Stimulated activated naive B cell treated with anti-CD40 and anti-IgM and Interleukin-4, amounts not matched to agents 10 μg/mL and 1 μg/mL and 100 μg/mL, for 72 hours (primary cell): ENCODE measurements around the gene CATSPERB.
"Not testable (repeated sequence)": the region's sequence is repeated elsewhere in the genome, so short reads cannot be mapped to it uniquely, and the experiment has no call there.

Experiments used
- ATAC-seq, 2 donors: fragments of 150-1000 bp; cut with Tn5 transposase; replicated peaks; 2 replicates each; pipeline ENCODE4 v1.10.0; 2021; ENCODE audit warnings: moderate library complexity in 1 of 2
- DNase-seq: peaks from one replicate; pipeline ENCODE4 v3.0.0; 2021
- H3K27ac Mint-ChIP-seq: one replicate; pipeline ENCODE4 v1.8.0; 2022; ENCODE audit warnings: mild to moderate bottlenecking, mixed read lengths
- H3K27me3 Mint-ChIP-seq, 2 donors: one replicate each; pipeline ENCODE4 v1.8.0; 2022; ENCODE audit warnings: mixed read lengths in 2 of 2
- H3K36me3 Mint-ChIP-seq, 2 donors: one replicate each; pipeline ENCODE4 v1.8.0; 2022; ENCODE audit warnings: mixed read lengths in 2 of 2, mild to moderate bottlenecking in 1 of 2
- H3K4me1 Mint-ChIP-seq, 2 donors: one replicate each; pipeline ENCODE4 v1.8.0; 2022; ENCODE audit warnings: mixed read lengths in 2 of 2, mild to moderate bottlenecking in 1 of 2
- H3K4me3 Mint-ChIP-seq, 2 donors: one replicate each; pipeline ENCODE4 v1.8.0; 2022; ENCODE audit warnings: mild to moderate bottlenecking in 2 of 2, mixed read lengths in 2 of 2, moderate library complexity in 1 of 2
- H3K9me3 Mint-ChIP-seq, 2 donors: one replicate each; pipeline ENCODE4 v1.8.0; 2022; ENCODE audit warnings: mixed read lengths in 2 of 2, mild to moderate bottlenecking in 1 of 2

The CATSPERB gene

GRCh38 chr14:91573894-91574837 is 157.7 kb downstream of the CATSPERB start:
- peaks cover 31 to 47% of the 10 kb centered on the region in 2 donors for H3K27me3 Mint-ChIP-seq
- H3K36me3 Mint-ChIP-seq = peaks cover 0 to 3% of the 10 kb centered on the region in 2 donors
- peak; percentile 82 for DNase-seq
- peak overlapping the region; percentile 79 for H3K27ac Mint-ChIP-seq
- peak; percentile 92 to 93 for ATAC-seq
- peak overlapping the region; percentile 83 to 84 for H3K4me3 Mint-ChIP-seq
- peaks cover 14 to 24% of the 10 kb centered on the region in 2 donors for H3K4me1 Mint-ChIP-seq
- peaks cover 0 to 3% of the 10 kb centered on the region in 2 donors for H3K9me3 Mint-ChIP-seq

GRCh38 chr14:91573528-91573893 is 158.4 kb downstream of the CATSPERB start:
- Mint-ChIP-seq H3K4me1 (peaks cover 14 to 25% of the 10 kb centered on the region in 2 donors), H3K36me3 (peaks cover 0 to 3% of the 10 kb centered on the region in 2 donors), H3K27ac (no peak overlapping the region), H3K9me3 (peaks cover 0 to 3% of the 10 kb centered on the region in 2 donors), H3K4me3 (peak overlapping the region; percentile 83 to 84), H3K27me3 (peaks cover 37 to 46% of the 10 kb centered on the region in 2 donors)
- ATAC-seq (no peak), DNase-seq (no peak)

DNA sequence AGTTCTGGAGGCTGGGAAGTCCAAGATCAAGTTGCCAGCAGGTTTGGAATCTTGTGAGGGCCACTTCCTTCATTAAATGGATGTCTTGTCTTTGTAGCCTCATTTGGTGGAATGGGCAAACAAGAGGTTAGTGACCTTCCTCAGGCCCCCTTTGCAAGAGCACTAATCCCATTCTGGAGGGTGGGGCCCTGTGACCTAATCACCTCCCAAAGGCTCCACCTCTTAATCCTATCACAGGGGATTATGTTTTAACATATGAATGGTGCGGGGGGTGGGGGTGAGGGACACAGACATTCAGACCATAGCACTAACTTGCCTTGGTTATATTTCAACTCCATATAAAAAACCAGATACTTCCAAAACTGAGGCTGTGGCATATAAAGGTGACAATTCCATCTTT is 161.9 kb downstream of the CATSPERB start:
- Mint-ChIP-seq H3K27ac (no peak overlapping the region), H3K4me1 (peaks cover 13 to 25% of the 10 kb centered on the region in 2 donors), H3K4me3 (no peak overlapping the region), H3K27me3 (peaks cover 38 to 48% of the 10 kb centered on the region in 2 donors), H3K9me3 (peaks cover 0 to 3% of the 10 kb centered on the region in 2 donors), H3K36me3 (no peaks in the 10 kb centered on the region)
- DNase-seq (no peak), ATAC-seq (no peak)

- Mint-ChIP-seq H3K36me3 (no peaks in the 10 kb centered on the region), H3K4me3 (no peak overlapping the region), H3K27ac (no peak overlapping the region), H3K4me1 (peaks cover 9 to 19% of the 10 kb centered on the region in 2 donors), H3K9me3 (peaks cover 0 to 3% of the 10 kb centered on the region in 2 donors), H3K27me3 (peaks cover 32 to 41% of the 10 kb centered on the region in 2 donors)
- DNase-seq (no peak), ATAC-seq (no peak)
Observed at GRCh38 chr14:91569301-91569700, 162.6 kb downstream of the CATSPERB start.

GRCh38 chr14:91568626-91569025 is 163.3 kb downstream of the CATSPERB start:
- Mint-ChIP-seq H3K27ac (no peak overlapping the region), H3K4me3 (no peak overlapping the region), H3K27me3 (peaks cover 29 to 35% of the 10 kb centered on the region in 2 donors), H3K4me1 (peaks cover 6 to 13% of the 10 kb centered on the region in 2 donors), H3K9me3 (peaks cover 0 to 3% of the 10 kb centered on the region in 2 donors), H3K36me3 (no peaks in the 10 kb centered on the region)
- ATAC-seq (no peak), DNase-seq (no peak)

DNA sequence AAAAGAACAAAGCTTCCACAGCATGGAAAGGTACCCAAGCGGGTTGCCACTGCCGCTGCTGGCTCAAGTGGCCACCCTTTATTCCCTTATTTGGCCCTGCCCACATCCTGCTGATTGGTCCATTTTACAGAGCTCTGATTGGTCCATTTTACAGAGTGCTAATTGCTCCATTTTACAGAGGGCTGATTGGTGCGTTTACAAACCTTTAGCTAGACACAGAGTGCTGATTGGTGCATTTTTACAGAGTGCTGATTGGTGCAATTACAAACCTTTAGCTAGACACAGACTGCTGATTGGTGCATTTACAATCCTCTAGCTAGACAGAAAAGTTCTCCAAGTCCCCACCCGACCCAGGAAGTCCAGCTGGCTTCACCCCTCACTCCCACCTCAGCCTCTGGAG is 164.1 kb downstream of the CATSPERB start:
- not testable (repeated sequence) for H3K9me3 Mint-ChIP-seq, ATAC-seq, DNase-seq, H3K27ac Mint-ChIP-seq, H3K4me1 Mint-ChIP-seq, H3K4me3 Mint-ChIP-seq, H3K36me3 Mint-ChIP-seq
- peaks cover 23 to 27% of the 10 kb centered on the region in 2 donors for H3K27me3 Mint-ChIP-seq

DNA sequence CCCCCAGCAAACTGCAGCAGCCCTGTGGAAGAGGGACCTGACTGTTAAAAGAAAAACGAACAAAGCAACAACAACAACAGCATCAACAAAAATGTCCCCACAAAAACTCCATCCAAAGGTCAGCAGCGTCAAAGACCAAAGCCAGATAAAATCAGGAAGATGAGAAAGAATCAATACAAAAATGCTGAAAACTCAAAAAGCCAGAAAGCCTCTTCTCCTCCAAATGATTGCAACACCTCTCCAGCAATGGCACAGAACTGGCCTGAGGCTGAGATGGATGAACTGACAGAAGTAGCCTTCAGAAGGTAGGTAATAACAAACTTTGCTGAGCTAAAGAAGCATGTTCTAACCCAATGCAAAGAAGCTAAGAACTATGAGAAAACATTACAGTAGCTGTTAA is 176.4 kb downstream of the CATSPERB start:
- H3K4me3 Mint-ChIP-seq = no peak overlapping the region
- no peak overlapping the region for H3K27ac Mint-ChIP-seq
- no peaks in the 10 kb centered on the region for H3K4me1 Mint-ChIP-seq
- ATAC-seq (no peak), DNase-seq (no peak)
- peaks cover 0 to 3% of the 10 kb centered on the region in 2 donors for H3K36me3 Mint-ChIP-seq
- peaks cover 5% of the 10 kb centered on the region in 2 donors for H3K9me3 Mint-ChIP-seq
- H3K27me3 Mint-ChIP-seq = peaks cover 31 to 40% of the 10 kb centered on the region in 2 donors

DNA sequence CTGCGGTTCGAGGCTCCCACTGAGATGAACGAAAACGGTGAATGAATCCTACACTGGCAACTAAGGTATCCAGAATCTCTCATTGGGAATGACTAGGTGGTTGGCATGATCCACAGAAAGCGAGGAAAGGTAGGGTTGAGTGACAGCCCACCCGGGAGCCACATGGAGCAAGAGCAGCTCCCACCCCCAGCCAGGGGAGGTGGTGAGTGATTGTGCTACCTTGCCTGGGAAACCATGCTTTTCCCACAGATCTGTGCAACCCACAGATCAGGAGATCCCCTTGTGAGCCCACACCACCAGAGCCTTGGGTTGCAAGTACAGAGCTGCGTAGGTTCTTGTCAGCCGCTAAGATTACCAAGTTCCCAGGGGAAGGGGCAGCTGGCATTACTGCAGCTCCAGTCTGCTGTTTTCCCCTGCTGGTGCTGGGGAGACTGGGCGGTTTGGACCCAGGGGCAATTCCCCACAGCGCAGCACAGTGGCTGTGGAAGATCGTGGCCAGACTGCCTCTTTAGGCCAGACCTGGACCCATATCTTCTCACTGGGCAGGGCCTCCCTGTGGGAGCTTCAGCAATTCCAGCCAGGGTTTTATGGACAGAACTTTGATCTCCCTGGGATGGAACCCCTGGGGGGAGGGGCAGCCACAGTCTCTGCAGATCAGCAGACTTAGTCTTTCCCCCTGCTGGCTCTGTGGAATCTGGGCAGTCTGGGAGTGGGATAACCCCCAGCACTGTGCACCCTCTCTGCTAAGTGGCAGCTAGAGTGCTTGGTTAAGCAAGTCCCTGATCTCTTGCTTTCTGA is 177.2 kb downstream of the CATSPERB start:
- H3K4me3 Mint-ChIP-seq = no peak overlapping the region
- H3K27ac Mint-ChIP-seq = no peak overlapping the region
- H3K36me3 Mint-ChIP-seq = peaks cover 0 to 3% of the 10 kb centered on the region in 2 donors
- peaks cover 5% of the 10 kb centered on the region in 2 donors for H3K9me3 Mint-ChIP-seq
- H3K27me3 Mint-ChIP-seq = peaks cover 28 to 40% of the 10 kb centered on the region in 2 donors
- no peaks in the 10 kb centered on the region for H3K4me1 Mint-ChIP-seq
- DNase-seq = no peak
- no peak for ATAC-seq

- DNase-seq (no peak), ATAC-seq (no peak)
- Mint-ChIP-seq H3K27ac (no peak overlapping the region), H3K27me3 (peaks cover 9 to 15% of the 10 kb centered on the region in 2 donors), H3K36me3 (peaks cover 0 to 3% of the 10 kb centered on the region in 2 donors), H3K4me3 (no peak overlapping the region), H3K4me1 (no peaks in the 10 kb centered on the region), H3K9me3 (peaks cover 3% of the 10 kb centered on the region in 2 donors)
Observed at GRCh38 chr14:91548108-91548507, 183.8 kb downstream of the CATSPERB start.

DNA sequence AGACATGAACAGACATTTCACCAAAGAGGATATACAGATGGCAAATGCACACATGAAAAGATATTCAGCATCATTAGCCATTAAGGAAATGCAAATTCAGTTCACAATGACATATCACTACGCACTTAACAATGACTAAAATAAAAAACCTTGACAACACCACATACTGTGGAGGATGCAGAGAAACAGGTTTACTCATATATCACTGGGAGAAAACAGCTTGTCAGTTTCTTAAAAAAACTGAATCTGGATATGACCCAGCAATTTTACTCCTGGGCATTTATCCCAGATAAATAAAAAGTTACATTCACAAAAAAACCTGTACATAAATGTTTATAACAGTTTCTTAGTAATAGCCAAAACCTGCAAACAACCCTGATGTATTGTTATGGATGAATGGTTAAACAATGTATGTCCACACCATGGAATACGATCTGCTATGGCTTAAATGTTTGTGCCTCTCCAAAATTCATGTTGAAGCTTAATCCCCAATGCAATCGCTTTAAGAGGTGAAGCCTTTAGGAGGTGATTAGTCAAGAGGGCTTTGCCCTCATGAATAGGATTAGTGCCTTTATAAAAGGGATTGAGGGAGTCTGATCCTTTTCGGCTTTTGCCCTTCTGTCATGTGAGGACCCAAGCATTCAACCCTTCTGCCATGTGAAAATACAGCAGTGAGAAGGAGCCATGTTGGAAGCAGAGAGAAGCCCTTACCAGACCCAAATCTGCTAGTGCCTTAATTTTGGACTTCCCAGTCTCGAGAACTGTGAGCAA is 185.8 kb downstream of the CATSPERB start:
- no peak for ATAC-seq
- Mint-ChIP-seq H3K27me3 (peaks cover 10 to 21% of the 10 kb centered on the region in 2 donors), H3K27ac (no peak overlapping the region), H3K36me3 (peaks cover 0 to 8% of the 10 kb centered on the region in 2 donors), H3K4me3 (no peak overlapping the region), H3K4me1 (no peaks in the 10 kb centered on the region), H3K9me3 (peaks cover 12 to 16% of the 10 kb centered on the region in 2 donors)
- no peak for DNase-seq

- Mint-ChIP-seq H3K4me1 (no peaks in the 10 kb centered on the region), H3K27ac (no peak overlapping the region), H3K4me3 (no peak overlapping the region), H3K9me3 (peaks cover 20 to 23% of the 10 kb centered on the region in 2 donors), H3K27me3 (peaks cover 18 to 25% of the 10 kb centered on the region in 2 donors), H3K36me3 (peaks cover 5 to 14% of the 10 kb centered on the region in 2 donors)
- DNase-seq = no peak
- no peak for ATAC-seq
Observed at GRCh38 chr14:91545204-91545603, 186.7 kb downstream of the CATSPERB start.

DNA sequence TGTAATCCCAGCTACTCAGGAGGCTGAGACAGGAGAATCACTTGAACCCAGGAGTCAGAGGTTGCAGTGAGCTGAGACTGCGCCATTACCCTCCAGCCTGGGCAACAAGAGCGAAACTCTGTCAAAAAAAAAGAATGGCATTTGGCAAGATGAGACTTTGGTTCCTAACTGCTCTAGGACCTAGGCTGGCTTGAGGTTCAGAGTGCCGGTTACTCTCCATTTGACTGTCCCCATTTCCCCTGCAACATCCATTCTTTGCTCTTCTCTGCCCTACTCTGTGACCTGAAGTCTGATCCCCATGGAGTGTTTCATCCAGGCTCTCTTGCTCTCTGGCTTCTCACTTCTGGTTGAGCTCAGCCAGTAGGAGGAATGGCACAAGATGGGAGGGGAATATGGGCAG is 195.6 kb downstream of the CATSPERB start:
- Mint-ChIP-seq H3K9me3 (peaks cover 13 to 28% of the 10 kb centered on the region in 2 donors), H3K4me1 (no peaks in the 10 kb centered on the region), H3K36me3 (peaks cover 7 to 19% of the 10 kb centered on the region in 2 donors), H3K27me3 (peaks cover 9 to 25% of the 10 kb centered on the region in 2 donors), H3K27ac (no peak overlapping the region), H3K4me3 (no peak overlapping the region)
- DNase-seq (no peak), ATAC-seq (no peak)

- not testable (repeated sequence) for H3K4me1 Mint-ChIP-seq, H3K4me3 Mint-ChIP-seq, ATAC-seq, H3K27ac Mint-ChIP-seq, H3K36me3 Mint-ChIP-seq, DNase-seq
- peaks cover 5 to 19% of the 10 kb centered on the region in 2 donors for H3K27me3 Mint-ChIP-seq
- peaks cover 5 to 10% of the 10 kb centered on the region in 2 donors for H3K9me3 Mint-ChIP-seq
Observed at GRCh38 chr14:91534059-91534458, 197.8 kb downstream of the CATSPERB start.
